Keratinocyte (primary cell): Measurements from ENCODE around the gene SLC25A15. TPM values are rescaled to one million over a fixed set of nuclear protein-coding genes. Genes with fewer than 3 reads are reported as not detected.

Experiments
- DNase-seq: peaks from one replicate; pipeline ENCODE4 v3.0.0-alpha.2; 2011; ENCODE audit warnings: low read depth, missing footprints, low spot score
- FAIRE-seq: peaks from 2 replicates; lab custom pipeline; 2011; peaks lifted over from hg19 to GRCh38; lab: Jason Lieb, UNC
- H2AFZ ChIP-seq: 2 replicates; pipeline ENCODE4 v1.6.0; 2012; ENCODE audit warnings: low read length, control low read depth, inconsistent platforms; ENCODE audit not compliant: control insufficient read depth
- H3K27ac ChIP-seq: 2 replicates; pipeline ENCODE4 v1.5.1; 2011; ENCODE audit warnings: low read length; ENCODE audit not compliant: control insufficient read depth, insufficient read depth
- H3K27me3 ChIP-seq: 3 replicates; pipeline ENCODE4 v1.6.0; 2011; ENCODE audit warnings: low read length; ENCODE audit not compliant: control insufficient read depth, insufficient read depth; ENCODE audit errors: extremely low read depth
- H3K36me3 ChIP-seq, 2 experiments: 2 replicates in 1 of 2; 3 replicates in 1 of 2; pipeline ENCODE4 v1.5.1; 2011; ENCODE audit warnings: low read length in 2 of 2, mild to moderate bottlenecking in 1 of 2; ENCODE audit not compliant: control insufficient read depth in 2 of 2, insufficient read depth in 2 of 2; ENCODE audit errors: extremely low read depth in 1 of 2
- H3K4me1 ChIP-seq: 3 replicates; pipeline ENCODE4 v1.5.1; 2011; ENCODE audit warnings: low read length; ENCODE audit not compliant: control insufficient read depth, insufficient read depth; ENCODE audit errors: extremely low read depth
- H3K4me2 ChIP-seq: 3 replicates; pipeline ENCODE4 v1.6.0; 2011; ENCODE audit warnings: low read depth, low read length; ENCODE audit not compliant: control insufficient read depth, insufficient read depth; ENCODE audit errors: extremely low read depth
- H3K4me3 ChIP-seq, 3 experiments: fragments of 200-600 bp in 1 of 3; sonication (generic) in 1 of 3; 2 replicates in 2 of 3; 3 replicates in 1 of 3; pipeline ENCODE4 v1.5.1; 2011 to 2016; ENCODE audit warnings: low read length in 3 of 3, mild to moderate bottlenecking in 3 of 3, control low read depth in 2 of 3, inconsistent platforms in 1 of 3, low read depth in 1 of 3, mixed read lengths in 1 of 3, mixed run types in 1 of 3, moderate library complexity in 1 of 3; ENCODE audit not compliant: control insufficient read depth in 2 of 3, insufficient read depth in 2 of 3; ENCODE audit errors: extremely low read depth in 1 of 3
- H3K79me2 ChIP-seq: 2 replicates; pipeline ENCODE4 v1.6.0; 2012; ENCODE audit warnings: low read length; ENCODE audit not compliant: control insufficient read depth, insufficient read depth
- H3K9ac ChIP-seq: 3 replicates; pipeline ENCODE4 v1.6.0; 2011; ENCODE audit warnings: low read length; ENCODE audit not compliant: control insufficient read depth, insufficient read depth; ENCODE audit errors: extremely low read depth
- H3K9me1 ChIP-seq: 3 replicates; pipeline ENCODE4 v1.6.0; 2011; ENCODE audit warnings: low read length; ENCODE audit not compliant: control insufficient read depth, insufficient read depth; ENCODE audit errors: extremely low read depth
- H3K9me3 ChIP-seq: 2 replicates; pipeline ENCODE4 v1.5.1; 2012; ENCODE audit warnings: low read depth, low read length; ENCODE audit not compliant: control insufficient read depth
- H4K20me1 ChIP-seq: 3 replicates; pipeline ENCODE4 v1.6.0; 2011; ENCODE audit warnings: low read length; ENCODE audit not compliant: control insufficient read depth, insufficient read depth; ENCODE audit errors: extremely low read depth
- EZH2 ChIP-seq: IDR thresholded peaks from one replicate; pipeline ENCODE4 v1.6.1; 2012; ENCODE audit warnings: inconsistent platforms, mild to moderate bottlenecking, low read length, moderate library complexity
- dilution Hi-C: fragments of 300-500 bp; cut with MboI; formaldehyde crosslinking; loops from one replicate; pipeline ENCODE4 v1.7.0; 2020; ENCODE audit warnings: low sequenced_read_pairs; ENCODE audit not compliant: extremely low pct_ligation_motif_present
- polyA plus RNA-seq, 5 experiments: library from polyadenylated mRNA; depleted of rRNA in 3 of 5; stranded (reverse) in 3 of 5; stranded (forward) in 1 of 5; unstranded in 1 of 5; fragments of >200 nt; gene quantifications; 1 replicate in 1 of 5; 2 replicates in 3 of 5; 3 replicates in 1 of 5; pipeline versions ENCODE4 v1.2.1 to v1.2.3, GENCODE V29; 2011 to 2012; ENCODE audit warnings: missing spikeins in 2 of 5, low read depth in 1 of 5, low replicate concordance in 1 of 5
- TF ChIP-seq, protein P1 (sequence below), 3 experiments: IDR thresholded peaks in 1 of 3; conservative IDR thresholded peaks in 1 of 3; optimal IDR thresholded peaks in 1 of 3; 2 replicates in 2 of 3; 3 replicates in 1 of 3; pipeline versions ENCODE3 to v1.5.1; 2011; ENCODE audit warnings: low read length in 3 of 3, mild to moderate bottlenecking in 3 of 3, moderate library complexity in 2 of 3, control low read depth in 1 of 3, inconsistent platforms in 1 of 3; ENCODE audit not compliant: insufficient read depth in 2 of 3; ENCODE audit errors: extremely low read depth in 1 of 3

SLC25A15 gene
- polyA plus RNA-seq, 1 donor (not counting 4 experiments of a cell fraction or from before 2014, with no cell fraction given): 13.1 TPM

DNA sequence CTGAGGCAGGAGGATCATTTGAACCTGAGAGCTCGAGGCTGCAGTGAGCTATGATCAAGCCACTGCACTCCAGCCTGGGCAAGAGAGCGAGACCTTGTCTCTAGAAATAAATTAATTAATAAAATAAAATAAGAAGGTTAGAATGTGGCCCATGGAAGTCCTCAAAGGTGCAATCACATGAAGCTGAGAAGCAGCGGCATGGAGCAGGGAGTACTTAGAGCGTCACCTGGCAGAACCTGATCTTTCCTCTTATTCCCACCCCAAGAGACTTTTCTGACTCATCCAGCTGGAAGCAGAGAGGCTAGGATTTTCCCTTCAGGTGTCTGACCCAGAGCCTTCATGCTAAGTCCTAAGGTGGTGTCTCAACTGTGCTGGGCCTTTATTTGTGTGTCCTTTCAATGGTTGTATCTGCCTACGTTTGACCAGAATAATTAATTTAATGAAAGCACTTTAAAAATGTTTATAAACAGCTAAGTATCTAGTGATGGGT, 9.6 kb upstream of the SLC25A15 start:
- dilution Hi-C loops: no loop called here
- no peak overlapping the region for H3K4me2 ChIP-seq
- H3K4me1 ChIP-seq: peaks cover 14% of the 10 kb centered on the region
- H2AFZ ChIP-seq: no peak overlapping the region
- DNase-seq (no peak), FAIRE-seq (no peak)
- no peaks in the 10 kb centered on the region for H3K36me3 ChIP-seq
- H3K9me3 ChIP-seq: no peaks in the 10 kb centered on the region
- H3K79me2 ChIP-seq: no peaks in the 10 kb centered on the region
- no peak overlapping the region for H3K27ac ChIP-seq
- TF ChIP-seq EZH2: no peak
- TF ChIP-seq, protein P1, sequence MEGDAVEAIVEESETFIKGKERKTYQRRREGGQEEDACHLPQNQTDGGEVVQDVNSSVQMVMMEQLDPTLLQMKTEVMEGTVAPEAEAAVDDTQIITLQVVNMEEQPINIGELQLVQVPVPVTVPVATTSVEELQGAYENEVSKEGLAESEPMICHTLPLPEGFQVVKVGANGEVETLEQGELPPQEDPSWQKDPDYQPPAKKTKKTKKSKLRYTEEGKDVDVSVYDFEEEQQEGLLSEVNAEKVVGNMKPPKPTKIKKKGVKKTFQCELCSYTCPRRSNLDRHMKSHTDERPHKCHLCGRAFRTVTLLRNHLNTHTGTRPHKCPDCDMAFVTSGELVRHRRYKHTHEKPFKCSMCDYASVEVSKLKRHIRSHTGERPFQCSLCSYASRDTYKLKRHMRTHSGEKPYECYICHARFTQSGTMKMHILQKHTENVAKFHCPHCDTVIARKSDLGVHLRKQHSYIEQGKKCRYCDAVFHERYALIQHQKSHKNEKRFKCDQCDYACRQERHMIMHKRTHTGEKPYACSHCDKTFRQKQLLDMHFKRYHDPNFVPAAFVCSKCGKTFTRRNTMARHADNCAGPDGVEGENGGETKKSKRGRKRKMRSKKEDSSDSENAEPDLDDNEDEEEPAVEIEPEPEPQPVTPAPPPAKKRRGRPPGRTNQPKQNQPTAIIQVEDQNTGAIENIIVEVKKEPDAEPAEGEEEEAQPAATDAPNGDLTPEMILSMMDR (optimal IDR thresholded peaks at IDR 0.05 in 1 of 3, IDR thresholded peaks at IDR 0.05 in 1 of 3, conservative IDR thresholded peaks at IDR 0.05 in 1 of 3; ENCODE audit: extremely low read depth in 1 of 3, insufficient read depth in 2 of 3, low read length in 3 of 3): no peak
- H3K4me3 ChIP-seq: no peak overlapping the region
- no peak overlapping the region for H3K9ac ChIP-seq
- no peaks in the 10 kb centered on the region for H3K9me1 ChIP-seq
- H3K27me3 ChIP-seq: no peaks in the 10 kb centered on the region
- H4K20me1 ChIP-seq: no peaks in the 10 kb centered on the region

DNA sequence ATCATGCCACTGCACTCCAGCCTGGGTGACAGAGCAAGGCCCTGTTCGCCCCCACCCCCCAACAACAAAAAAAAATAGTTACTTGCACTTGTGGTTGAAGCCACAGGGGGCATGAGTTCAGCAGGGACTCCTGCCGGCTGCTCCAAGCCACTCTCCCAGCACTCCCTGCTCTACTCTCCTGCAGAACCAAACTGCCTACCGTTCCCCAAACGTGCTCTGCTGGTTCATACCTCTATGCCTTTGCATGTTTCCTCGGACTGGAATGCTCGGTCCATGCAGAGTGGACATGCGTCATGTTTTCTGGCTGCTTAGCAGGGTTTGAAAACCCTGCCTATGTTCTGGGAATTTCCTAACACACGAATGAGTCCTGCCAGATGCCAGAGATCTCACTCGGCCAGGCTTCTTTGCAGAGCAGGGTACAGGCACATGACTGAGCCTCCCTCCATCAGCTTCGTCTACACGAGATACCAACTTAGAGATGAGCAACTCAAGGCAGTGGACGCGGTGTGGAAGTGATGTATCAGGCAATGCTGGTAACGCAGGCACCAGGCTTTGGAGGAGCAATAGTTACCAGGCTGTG, 8.5 kb upstream of the SLC25A15 start:
- Histone ChIP-seq H3K9me1 (no peaks in the 10 kb centered on the region), H3K79me2 (no peaks in the 10 kb centered on the region), H3K4me3 (no peak overlapping the region), H4K20me1 (no peaks in the 10 kb centered on the region), H2AFZ (no peak overlapping the region), H3K4me1 (peaks cover 14% of the 10 kb centered on the region), H3K27ac (no peak overlapping the region), H3K27me3 (no peaks in the 10 kb centered on the region), H3K36me3 (no peaks in the 10 kb centered on the region), H3K9ac (no peak overlapping the region), H3K9me3 (no peaks in the 10 kb centered on the region), H3K4me2 (no peak overlapping the region)
- dilution Hi-C loops: no loop called here
- DNase-seq (no peak), FAIRE-seq (no peak)
- TF ChIP-seq, protein P1 (optimal IDR thresholded peaks at IDR 0.05 in 1 of 3, IDR thresholded peaks at IDR 0.05 in 1 of 3, conservative IDR thresholded peaks at IDR 0.05 in 1 of 3; ENCODE audit: extremely low read depth in 1 of 3, insufficient read depth in 2 of 3, low read length in 3 of 3): no peak
- TF ChIP-seq EZH2: no peak
